ENCODE results near the gene ANKRD29.

DNA sequence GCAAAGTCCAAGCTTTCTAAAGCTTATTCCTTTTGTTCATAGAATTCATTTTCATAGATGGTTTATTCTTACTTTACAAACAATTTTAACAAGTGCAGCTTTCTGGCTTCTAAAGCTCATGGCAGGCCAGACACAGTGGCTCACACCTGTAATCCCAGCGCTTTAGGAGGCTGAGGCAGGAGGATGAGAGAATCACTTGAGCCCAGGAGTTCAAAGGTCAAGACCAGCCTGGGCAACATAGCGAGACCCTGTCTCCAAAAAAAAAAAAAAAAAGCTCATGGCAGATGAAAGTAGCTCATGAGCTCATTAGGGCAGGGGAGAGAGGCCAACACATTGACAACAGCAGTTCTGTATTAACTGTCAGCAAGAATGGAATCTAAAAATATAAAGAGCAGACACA is 48.3 kb downstream of the ANKRD29 start:
- TF ChIP-seq KLF16 (tag by site-specific recombination; IDR thresholded peaks at IDR 0.05) (no peak), SP7 (tag by site-specific recombination; IDR thresholded peaks at IDR 0.05) (no peak), ZNF302 (tag by site-specific recombination; IDR thresholded peaks at IDR 0.05; ENCODE audit: low read depth) (no peak)
- TF ChIP-seq, protein P1, sequence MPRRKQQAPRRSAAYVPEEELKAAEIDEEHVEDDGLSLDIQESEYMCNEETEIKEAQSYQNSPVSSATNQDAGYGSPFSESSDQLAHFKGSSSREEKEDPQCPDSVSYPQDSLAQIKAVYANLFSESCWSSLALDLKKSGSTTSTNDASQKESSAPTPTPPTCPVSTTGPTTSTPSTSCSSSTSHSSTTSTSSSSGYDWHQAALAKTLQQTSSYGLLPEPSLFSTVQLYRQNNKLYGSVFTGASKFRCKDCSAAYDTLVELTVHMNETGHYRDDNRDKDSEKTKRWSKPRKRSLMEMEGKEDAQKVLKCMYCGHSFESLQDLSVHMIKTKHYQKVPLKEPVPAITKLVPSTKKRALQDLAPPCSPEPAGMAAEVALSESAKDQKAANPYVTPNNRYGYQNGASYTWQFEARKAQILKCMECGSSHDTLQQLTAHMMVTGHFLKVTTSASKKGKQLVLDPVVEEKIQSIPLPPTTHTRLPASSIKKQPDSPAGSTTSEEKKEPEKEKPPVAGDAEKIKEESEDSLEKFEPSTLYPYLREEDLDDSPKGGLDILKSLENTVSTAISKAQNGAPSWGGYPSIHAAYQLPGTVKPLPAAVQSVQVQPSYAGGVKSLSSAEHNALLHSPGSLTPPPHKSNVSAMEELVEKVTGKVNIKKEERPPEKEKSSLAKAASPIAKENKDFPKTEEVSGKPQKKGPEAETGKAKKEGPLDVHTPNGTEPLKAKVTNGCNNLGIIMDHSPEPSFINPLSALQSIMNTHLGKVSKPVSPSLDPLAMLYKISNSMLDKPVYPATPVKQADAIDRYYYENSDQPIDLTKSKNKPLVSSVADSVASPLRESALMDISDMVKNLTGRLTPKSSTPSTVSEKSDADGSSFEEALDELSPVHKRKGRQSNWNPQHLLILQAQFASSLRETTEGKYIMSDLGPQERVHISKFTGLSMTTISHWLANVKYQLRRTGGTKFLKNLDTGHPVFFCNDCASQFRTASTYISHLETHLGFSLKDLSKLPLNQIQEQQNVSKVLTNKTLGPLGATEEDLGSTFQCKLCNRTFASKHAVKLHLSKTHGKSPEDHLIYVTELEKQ (tag by site-specific recombination; IDR thresholded peaks at IDR 0.05; ENCODE audit: borderline replicate concordance) = no peak
- TF ChIP-seq, protein P2, sequence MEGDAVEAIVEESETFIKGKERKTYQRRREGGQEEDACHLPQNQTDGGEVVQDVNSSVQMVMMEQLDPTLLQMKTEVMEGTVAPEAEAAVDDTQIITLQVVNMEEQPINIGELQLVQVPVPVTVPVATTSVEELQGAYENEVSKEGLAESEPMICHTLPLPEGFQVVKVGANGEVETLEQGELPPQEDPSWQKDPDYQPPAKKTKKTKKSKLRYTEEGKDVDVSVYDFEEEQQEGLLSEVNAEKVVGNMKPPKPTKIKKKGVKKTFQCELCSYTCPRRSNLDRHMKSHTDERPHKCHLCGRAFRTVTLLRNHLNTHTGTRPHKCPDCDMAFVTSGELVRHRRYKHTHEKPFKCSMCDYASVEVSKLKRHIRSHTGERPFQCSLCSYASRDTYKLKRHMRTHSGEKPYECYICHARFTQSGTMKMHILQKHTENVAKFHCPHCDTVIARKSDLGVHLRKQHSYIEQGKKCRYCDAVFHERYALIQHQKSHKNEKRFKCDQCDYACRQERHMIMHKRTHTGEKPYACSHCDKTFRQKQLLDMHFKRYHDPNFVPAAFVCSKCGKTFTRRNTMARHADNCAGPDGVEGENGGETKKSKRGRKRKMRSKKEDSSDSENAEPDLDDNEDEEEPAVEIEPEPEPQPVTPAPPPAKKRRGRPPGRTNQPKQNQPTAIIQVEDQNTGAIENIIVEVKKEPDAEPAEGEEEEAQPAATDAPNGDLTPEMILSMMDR (tag by site-specific recombination; IDR thresholded peaks at IDR 0.05) = no peak

All from HEK293 (cell line).